Muscle layer of duodenum (tissue), 2 donors: Measurements from ENCODE around the gene HIVEP3.

Source experiments
- H3K27ac ChIP-seq: one replicate; pipeline ENCODE4 v1.7.0; 2013; ENCODE audit warnings: mild to moderate bottlenecking, low read length
- H3K27me3 ChIP-seq: one replicate; pipeline ENCODE4 v1.7.0; 2013; ENCODE audit warnings: low read depth, mild to moderate bottlenecking, control low read depth, low read length
- H3K36me3 ChIP-seq, 2 donors: one replicate each; pipeline ENCODE4 v1.7.0; 2013; ENCODE audit warnings: low read length in 2 of 2, control low read depth in 1 of 2, mild to moderate bottlenecking in 1 of 2; ENCODE audit not compliant: insufficient read depth in 2 of 2, control insufficient read depth in 1 of 2
- H3K4me1 ChIP-seq, 2 donors: one replicate each; pipeline ENCODE4 v1.7.0; 2013; ENCODE audit warnings: low read length in 2 of 2, mild to moderate bottlenecking in 2 of 2, control low read depth in 1 of 2, moderate library complexity in 1 of 2; ENCODE audit not compliant: insufficient read depth in 2 of 2, control insufficient read depth in 1 of 2
- H3K4me3 ChIP-seq, 2 donors: one replicate each; pipeline ENCODE4 v1.7.0; 2013; ENCODE audit warnings: low read length in 2 of 2, low read depth in 1 of 2, mild to moderate bottlenecking in 1 of 2
- H3K9me3 ChIP-seq, 2 donors: one replicate each; pipeline ENCODE4 v1.7.0; 2013; ENCODE audit warnings: low read length in 2 of 2, control low read depth in 1 of 2, mild to moderate bottlenecking in 1 of 2; ENCODE audit not compliant: control insufficient read depth in 1 of 2
- donor health status: healthy.

HIVEP3 gene

DNA sequence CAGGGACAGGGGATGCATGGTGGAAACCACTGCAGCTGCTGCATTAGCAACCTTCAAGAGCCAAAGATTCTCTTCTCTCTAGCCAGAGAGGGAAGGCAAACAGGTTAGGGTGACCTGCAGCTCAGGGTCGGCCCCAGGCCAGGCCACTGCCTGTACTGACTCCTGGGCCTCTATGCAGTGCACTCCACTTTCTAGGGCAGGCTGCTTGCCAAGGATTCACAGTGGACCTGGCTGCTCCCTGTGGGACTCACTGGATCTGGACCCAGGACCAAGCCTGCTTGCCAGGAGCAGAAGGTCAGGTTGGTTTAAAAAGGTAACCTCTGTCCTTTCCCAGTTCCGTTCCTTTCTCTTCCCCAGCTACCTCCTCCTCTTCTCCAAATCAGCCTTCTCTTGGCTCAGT, 52.4 kb downstream of the HIVEP3 start:
- Histone ChIP-seq H3K9me3 (no peaks in the 10 kb centered on the region), H3K27me3 (no peaks in the 10 kb centered on the region), H3K36me3 (no peaks in the 10 kb centered on the region), H3K4me3 (no peak overlapping the region), H3K4me1 (no peaks in the 10 kb centered on the region), H3K27ac (no peak overlapping the region)

DNA sequence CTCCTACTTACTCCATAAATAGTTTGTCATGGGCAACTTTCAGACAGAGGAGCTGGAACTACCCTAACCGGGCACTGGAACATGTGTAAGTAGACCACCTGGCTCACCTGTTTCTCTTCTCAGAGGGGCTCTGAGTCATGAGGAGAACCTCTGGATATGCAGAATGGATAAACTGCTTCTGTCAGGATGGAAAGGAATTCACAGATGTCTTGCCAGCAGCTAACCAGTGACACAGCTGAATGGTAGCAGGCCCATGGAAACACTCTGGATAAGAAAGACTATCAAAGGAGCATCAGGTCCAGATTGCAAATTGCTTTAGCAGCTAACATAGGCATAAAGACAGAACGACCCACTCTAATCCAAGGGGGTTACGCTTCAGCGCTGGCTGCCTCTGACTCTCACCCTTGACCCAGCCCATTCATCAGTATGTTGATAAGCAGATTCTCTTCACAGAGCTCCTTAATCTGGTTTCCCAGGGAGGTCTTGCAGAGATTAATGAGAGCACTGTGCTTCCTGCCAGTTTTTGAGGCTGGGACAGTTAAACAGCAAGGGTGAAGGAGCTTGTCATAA, 54.2 kb downstream of the HIVEP3 start:
- Histone ChIP-seq H3K4me1 (no peaks in the 10 kb centered on the region), H3K4me3 (no peak overlapping the region)

DNA sequence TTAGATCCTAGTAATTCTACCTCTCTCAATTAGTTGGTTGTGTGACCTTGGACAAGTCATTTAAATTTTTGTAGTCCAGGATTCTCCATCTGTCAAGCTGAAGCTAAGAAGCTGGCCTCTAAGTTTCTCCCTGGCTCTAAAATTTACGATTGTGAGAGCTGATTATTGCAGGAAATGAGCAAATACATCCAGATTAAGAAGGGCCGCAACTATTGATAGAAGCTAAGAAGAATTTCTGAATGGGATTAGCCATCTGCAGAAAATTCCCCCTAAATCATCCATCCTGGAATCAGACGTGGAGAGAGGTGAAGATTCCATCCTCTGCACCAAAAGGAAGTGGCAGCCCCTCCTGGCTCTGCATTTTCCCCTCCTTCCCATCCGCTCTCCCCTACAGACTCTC, 55.0 kb downstream of the HIVEP3 start:
- no peaks in the 10 kb centered on the region for H3K4me1 ChIP-seq
- H3K27ac ChIP-seq = no peak overlapping the region
- H3K4me3 ChIP-seq = no peak overlapping the region
- no peaks in the 10 kb centered on the region for H3K9me3 ChIP-seq
- H3K36me3 ChIP-seq = no peaks in the 10 kb centered on the region
- no peaks in the 10 kb centered on the region for H3K27me3 ChIP-seq

More for the DNA sequence above, 54.2 kb downstream of the HIVEP3 start:
- Histone ChIP-seq H3K27me3 (no peaks in the 10 kb centered on the region), H3K27ac (no peak overlapping the region), H3K36me3 (no peaks in the 10 kb centered on the region), H3K9me3 (no peaks in the 10 kb centered on the region)

DNA sequence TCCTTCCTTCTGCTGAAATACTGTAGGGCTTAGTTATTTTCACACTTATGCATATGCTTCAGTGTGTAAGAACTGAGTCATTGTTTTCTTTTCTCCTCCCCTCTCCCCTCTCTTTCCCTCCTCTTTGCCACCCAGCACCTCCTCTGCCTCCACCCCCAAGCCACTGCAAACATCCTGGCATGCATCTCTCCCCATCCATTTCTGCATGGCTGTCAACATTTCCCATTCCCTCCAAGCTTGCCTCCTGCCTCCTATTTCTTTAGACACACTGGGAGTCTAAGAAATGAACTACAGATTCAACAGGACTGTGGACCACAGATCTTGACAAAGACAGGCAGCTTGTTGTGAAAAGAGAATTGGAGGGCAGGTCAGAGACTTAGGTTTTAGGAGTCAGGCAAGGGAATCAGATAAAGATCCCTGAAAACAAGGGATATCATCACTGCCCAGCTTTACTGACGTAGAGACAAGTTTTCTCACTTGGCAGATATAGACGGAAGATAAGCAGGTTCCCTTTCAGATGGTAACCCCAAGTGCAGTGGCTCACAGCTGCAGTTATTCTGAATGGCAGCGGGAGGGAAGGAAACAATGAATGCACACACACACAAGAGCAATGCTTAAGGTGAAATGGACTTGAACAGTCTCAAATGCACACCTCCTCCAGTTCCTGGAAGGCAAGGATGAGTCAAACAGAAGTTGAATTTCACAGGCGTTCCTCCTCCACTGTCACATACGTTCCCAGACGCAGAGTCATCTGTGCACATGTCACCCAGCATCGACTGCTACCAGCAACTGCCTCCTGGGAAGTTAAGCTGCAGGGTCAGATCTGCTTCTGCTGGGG, 56.1 kb downstream of the HIVEP3 start:
- Histone ChIP-seq H3K9me3 (no peaks in the 10 kb centered on the region), H3K27ac (no peak overlapping the region), H3K36me3 (no peaks in the 10 kb centered on the region), H3K4me1 (no peaks in the 10 kb centered on the region), H3K4me3 (no peak overlapping the region), H3K27me3 (no peaks in the 10 kb centered on the region)

DNA sequence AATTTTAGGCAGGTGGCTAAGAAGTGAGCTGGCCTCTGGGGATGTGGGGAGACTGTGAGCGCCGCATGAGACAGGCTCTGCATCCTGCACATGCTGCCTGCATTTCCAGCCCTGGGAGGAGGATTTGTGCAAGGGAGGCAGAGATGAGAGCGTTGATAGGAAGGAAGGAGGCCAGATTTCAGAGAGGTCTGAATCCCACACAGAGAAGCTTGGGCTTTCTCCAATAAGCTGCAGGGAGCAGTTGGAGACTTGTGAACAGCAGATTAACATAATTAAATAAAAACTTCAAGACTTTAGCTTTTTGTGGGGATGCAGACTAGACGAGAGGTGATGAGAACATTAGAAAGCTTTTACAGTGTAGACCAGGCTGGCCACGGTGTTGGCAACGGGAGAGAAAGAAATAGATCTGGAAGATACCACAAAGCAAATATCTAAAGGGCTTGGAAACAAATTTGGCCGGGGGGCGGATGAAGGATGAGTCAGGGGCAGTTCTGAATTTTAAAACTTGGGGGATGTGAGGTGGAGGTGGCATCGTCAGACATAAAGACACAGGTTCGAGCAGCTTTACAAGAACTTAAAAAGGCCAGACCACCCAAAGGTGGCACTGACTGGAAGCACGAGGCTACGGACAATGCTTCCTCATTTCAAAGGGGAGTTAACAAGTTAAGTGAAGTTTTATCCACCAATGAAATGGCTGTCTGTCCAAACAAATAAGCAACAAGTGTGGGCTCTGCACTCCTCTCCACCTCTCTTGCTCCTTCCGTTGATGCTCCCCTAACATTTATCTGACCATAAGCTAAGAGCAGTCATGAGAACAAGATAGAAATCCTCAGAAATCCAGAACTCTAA, 57.0 kb downstream of the HIVEP3 start:
- H3K27ac ChIP-seq = no peak overlapping the region
- H3K36me3 ChIP-seq = no peaks in the 10 kb centered on the region
- H3K4me1 ChIP-seq = peaks cover 0 to 2% of the 10 kb centered on the region in 2 donors
- no peaks in the 10 kb centered on the region for H3K27me3 ChIP-seq
- H3K4me3 ChIP-seq = no peak overlapping the region
- no peaks in the 10 kb centered on the region for H3K9me3 ChIP-seq

DNA sequence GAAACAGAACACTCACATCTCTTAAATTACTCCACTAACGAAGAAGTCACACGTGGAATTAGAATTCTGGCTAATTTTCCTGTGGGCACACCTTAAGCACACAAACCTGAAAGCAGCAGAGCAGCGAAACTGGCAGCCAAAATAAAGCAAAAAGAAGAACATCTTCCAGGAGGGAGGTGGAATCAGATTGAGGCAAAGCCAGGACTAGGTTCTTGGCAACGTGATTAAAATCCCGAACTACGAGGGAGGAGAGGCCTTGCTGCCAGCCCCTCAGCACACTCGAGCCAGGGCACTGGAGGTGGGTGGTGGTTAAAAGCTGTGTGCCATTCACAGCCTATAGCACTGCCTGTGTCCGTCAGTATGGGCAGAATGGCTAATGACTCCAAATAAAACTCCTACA, 58.0 kb downstream of the HIVEP3 start:
- H3K4me3 ChIP-seq = no peak overlapping the region
- no peaks in the 10 kb centered on the region for H3K9me3 ChIP-seq
- peaks cover 0 to 11% of the 10 kb centered on the region in 2 donors for H3K4me1 ChIP-seq
- H3K27ac ChIP-seq = no peak overlapping the region
- H3K36me3 ChIP-seq = no peaks in the 10 kb centered on the region
- H3K27me3 ChIP-seq = no peaks in the 10 kb centered on the region

DNA sequence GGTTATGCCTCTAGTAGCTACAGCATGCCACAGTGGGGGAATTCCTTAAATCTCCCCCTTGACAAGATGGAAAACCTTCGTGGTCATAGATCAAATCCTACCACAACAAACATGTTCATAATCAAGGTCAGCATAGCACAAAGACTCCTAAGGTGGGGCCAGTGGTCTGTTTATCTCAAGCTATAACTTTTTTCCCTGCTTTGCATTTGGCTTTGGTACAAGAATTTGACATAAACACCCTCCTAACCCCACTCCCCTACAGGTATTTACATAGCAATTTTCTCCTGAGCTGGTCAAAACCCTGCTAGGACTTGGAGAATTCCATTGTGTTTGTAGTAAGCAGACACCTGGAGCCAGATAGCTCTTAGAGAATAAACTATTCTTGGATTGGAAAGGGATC, 58.5 kb downstream of the HIVEP3 start:
- Histone ChIP-seq H3K4me3 (no peak overlapping the region), H3K27me3 (no peaks in the 10 kb centered on the region), H3K9me3 (no peaks in the 10 kb centered on the region), H3K27ac (no peak overlapping the region), H3K4me1 (peaks cover 0 to 11% of the 10 kb centered on the region in 2 donors), H3K36me3 (no peaks in the 10 kb centered on the region)

DNA sequence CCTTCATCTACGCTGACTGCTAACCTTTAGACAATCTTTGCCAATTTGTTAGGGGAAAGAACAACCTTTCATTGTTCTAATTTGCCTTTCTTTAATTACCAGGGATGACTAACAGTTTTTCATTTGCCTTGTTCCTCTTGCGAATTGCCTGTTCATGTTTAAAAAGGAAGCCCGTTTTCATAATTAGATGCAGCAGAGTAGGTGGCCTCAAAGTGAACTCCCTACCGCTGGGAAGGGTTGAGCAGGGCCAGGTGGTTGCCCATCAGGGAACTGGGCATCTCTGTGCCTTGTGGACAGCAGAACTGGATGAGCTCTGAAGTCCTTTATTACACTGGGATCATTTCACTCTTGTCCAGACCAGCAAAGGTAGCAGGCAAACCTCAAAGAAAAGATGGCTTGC, 59.0 kb downstream of the HIVEP3 start:
- Histone ChIP-seq H3K36me3 (no peaks in the 10 kb centered on the region), H3K9me3 (no peaks in the 10 kb centered on the region), H3K4me3 (no peak overlapping the region), H3K27me3 (no peaks in the 10 kb centered on the region), H3K4me1 (peaks cover 0 to 11% of the 10 kb centered on the region in 2 donors), H3K27ac (no peak overlapping the region)

DNA sequence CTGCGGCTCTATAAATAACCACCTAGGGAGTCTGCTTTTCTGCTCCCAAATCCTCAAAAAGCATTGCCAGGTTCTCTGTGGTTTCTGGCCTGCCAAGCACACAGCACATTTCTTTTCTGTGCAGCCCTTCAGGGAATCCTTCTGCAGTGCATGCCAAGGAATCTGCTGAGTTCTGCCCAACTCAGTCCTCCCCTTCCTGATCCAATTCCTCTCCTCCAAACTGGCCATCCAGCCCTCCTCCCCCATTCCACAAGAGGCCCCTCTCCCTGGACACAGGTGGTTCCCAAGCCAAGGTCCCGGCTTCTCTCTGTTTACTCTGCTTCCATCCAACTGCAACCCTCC, 61.8 kb downstream of the HIVEP3 start:
- Histone ChIP-seq H3K27ac (no peak overlapping the region), H3K4me1 (peaks cover 0 to 11% of the 10 kb centered on the region in 2 donors), H3K4me3 (no peak overlapping the region), H3K36me3 (no peaks in the 10 kb centered on the region), H3K9me3 (no peaks in the 10 kb centered on the region), H3K27me3 (no peaks in the 10 kb centered on the region)

DNA sequence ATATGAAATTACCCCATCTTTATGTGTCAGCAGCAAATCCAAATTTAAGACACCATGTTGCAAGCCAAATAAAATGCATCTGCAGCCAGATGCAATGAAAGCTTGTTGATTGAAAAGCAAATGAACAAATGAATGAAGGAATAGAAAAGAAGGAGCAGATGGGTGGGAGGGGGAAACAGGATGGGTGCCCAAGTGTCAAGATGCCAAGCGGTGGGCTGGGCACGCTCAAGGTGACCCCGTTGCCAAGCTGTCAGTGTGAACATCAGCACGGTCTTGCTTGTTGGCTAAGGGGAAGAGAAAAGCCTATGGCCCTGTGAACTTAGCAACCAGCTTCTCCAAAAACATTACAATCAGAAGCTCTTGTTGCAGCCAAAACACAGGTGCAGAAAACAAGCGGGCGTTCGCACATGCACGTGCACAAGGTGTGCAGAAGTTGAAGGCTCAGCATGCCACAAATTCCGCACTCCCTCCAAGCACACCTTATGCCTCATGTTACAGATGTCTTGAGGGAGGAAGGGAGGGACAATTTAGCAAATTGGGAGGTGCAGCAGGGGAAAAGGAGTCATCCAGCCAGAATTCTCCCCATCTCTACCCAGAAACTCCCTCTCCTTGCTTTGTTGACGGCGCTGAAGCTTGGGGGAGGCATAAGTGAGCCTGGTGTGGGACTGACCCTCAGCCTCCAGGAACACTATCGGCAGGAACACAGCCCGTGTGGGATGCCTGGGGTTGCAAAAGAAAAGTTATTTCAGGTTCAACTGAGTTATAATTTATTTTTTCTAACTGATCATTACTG, 62.4 kb downstream of the HIVEP3 start:
- H3K27ac ChIP-seq = no peak overlapping the region

DNA sequence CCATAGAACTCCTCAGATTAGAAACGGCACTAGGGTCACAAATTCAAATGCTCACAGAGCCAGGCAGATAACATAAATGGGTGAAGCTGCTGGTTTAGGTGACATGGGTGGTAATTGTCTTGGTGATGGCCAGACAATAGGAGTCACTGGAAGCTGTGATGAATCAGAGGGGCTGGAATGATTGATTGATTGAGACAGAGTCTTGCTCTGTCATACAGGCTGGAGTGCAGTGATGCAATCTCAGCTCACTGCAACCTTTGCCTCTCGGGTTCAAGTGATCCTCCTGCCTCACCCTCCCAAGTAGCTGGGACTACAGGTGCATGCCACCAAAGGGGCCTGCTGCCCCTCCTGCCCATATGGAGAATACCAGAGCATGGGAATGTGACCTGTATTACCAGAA, 63.0 kb downstream of the HIVEP3 start:
- H3K36me3 ChIP-seq = no peaks in the 10 kb centered on the region
- H3K27me3 ChIP-seq = no peaks in the 10 kb centered on the region
- H3K4me3 ChIP-seq = no peak overlapping the region
- no peak overlapping the region for H3K27ac ChIP-seq
- H3K4me1 ChIP-seq = peaks cover 0 to 11% of the 10 kb centered on the region in 2 donors
- H3K9me3 ChIP-seq = no peaks in the 10 kb centered on the region

More for the DNA sequence above, 62.4 kb downstream of the HIVEP3 start:
- H3K4me1 ChIP-seq = peaks cover 0 to 11% of the 10 kb centered on the region in 2 donors
- no peak overlapping the region for H3K4me3 ChIP-seq
- no peaks in the 10 kb centered on the region for H3K27me3 ChIP-seq
- no peaks in the 10 kb centered on the region for H3K36me3 ChIP-seq
- no peaks in the 10 kb centered on the region for H3K9me3 ChIP-seq
